ENCODE measurements around the gene IGFBP6. TPM values are rescaled to one million over a fixed set of nuclear protein-coding genes. Genes with fewer than 3 reads are reported as not detected.

The IGFBP6 gene
- total RNA-seq, 1 experiment from 2014 or later: 6.4 TPM

GRCh38 chr12:53053218-53054111, 44.0 kb upstream of the IGFBP6 start (continued):
- TF ChIP-seq USF2 (CRISPR knock-in tag; IDR thresholded peaks at IDR 0.05) (peak; percentile 85), NR1H2 (CRISPR knock-in tag; IDR thresholded peaks at IDR 0.05) (no peak), CTCF (IDR thresholded peaks at IDR 0.05) (peak; percentile 79), ZNF317 (CRISPR knock-in tag; IDR thresholded peaks at IDR 0.05; ENCODE audit: borderline replicate concordance, low read depth) (no peak), RELA (CRISPR knock-in tag; IDR thresholded peaks at IDR 0.05; ENCODE audit: borderline replicate concordance) (no peak), TEAD4 (CRISPR knock-in tag; IDR thresholded peaks at IDR 0.05) (no peak), HMGA2 (CRISPR knock-in tag; IDR thresholded peaks at IDR 0.05) (no peak), ZNF281 (CRISPR knock-in tag; IDR thresholded peaks at IDR 0.05) (no peak), USF1 (CRISPR knock-in tag; IDR thresholded peaks at IDR 0.05) (peak; percentile 74)

GRCh38 chr12:53054112-53054878, 43.2 kb upstream of the IGFBP6 start:
- ChIA-PET POLR2A (interaction anchor here (0.7 to 1.9 kb wide), 5 partner anchors 9 to 48 kb away, joined by 3 to 10 read pairs (median 3); partner anchors contain the start of genes EIF4B and SPRYD3), CTCF (interaction anchor here (0.6 to 5.6 kb wide), 44 partner anchors 8 to 1387 kb away, joined by 3 to 151 read pairs (median 4); partner anchors contain the start of genes AAAS, CSAD, EIF4B and IGFBP6)
- Mint-ChIP-seq H3K4me3 (peak overlapping the region; percentile 94), H3K27ac (peak overlapping the region; percentile 98), H3K4me1 (peaks cover 30% of the 10 kb centered on the region), H3K36me3 (peaks cover 7% of the 10 kb centered on the region), H3K9me3 (no peaks in the 10 kb centered on the region), H3K27me3 (ENCODE audit: low read depth) (peaks cover 40% of the 10 kb centered on the region)
- ATAC-seq (peak; percentile 75), DNase-seq (ENCODE audit: low spot score) (peak; percentile 97)
- TF ChIP-seq ZNF671 (CRISPR knock-in tag; IDR thresholded peaks at IDR 0.05): no peak
- no peak; the same call in 1 of the 2 replicates for TF ChIP-seq ZNF281 (CRISPR knock-in tag; IDR thresholded peaks at IDR 0.05)
- TF ChIP-seq ZNF121 (CRISPR knock-in tag; IDR thresholded peaks at IDR 0.05): peak; percentile 43; the same call in 1 of the 2 replicates
- TF ChIP-seq IRF1 (CRISPR knock-in tag; IDR thresholded peaks at IDR 0.05): no peak
- no peak for TF ChIP-seq NFE2L1 (CRISPR knock-in tag; IDR thresholded peaks at IDR 0.05)
- no peak for TF ChIP-seq FOXK1 (CRISPR knock-in tag; IDR thresholded peaks at IDR 0.05)
- no peak for TF ChIP-seq ZNF512 (CRISPR knock-in tag; IDR thresholded peaks at IDR 0.05; ENCODE audit: borderline replicate concordance)
- no peak for TF ChIP-seq FOXP1 (CRISPR knock-in tag; IDR thresholded peaks at IDR 0.05; ENCODE audit: borderline replicate concordance)
- no peak for TF ChIP-seq ESRRA (CRISPR knock-in tag; IDR thresholded peaks at IDR 0.05; ENCODE audit: borderline replicate concordance)

Measured in WTC11 (cell line).